Activated gamma-delta T cell treated with Interleukin-2 at 50 U/mL for 16 hours (primary cell): ENCODE data around the gene WARS2.
"Not testable (repeated sequence)": the region's sequence is repeated elsewhere in the genome, so short reads cannot be mapped to it uniquely, and the experiment has no call there.

Experiments
- DNase-seq: peaks from one replicate; pipeline ENCODE4 v3.0.0-alpha.2; 2020

Gene WARS2

GRCh38 chr1:119136401-119136800 is 4.1 kb downstream of the WARS2 start:
- no peak for DNase-seq

DNA sequence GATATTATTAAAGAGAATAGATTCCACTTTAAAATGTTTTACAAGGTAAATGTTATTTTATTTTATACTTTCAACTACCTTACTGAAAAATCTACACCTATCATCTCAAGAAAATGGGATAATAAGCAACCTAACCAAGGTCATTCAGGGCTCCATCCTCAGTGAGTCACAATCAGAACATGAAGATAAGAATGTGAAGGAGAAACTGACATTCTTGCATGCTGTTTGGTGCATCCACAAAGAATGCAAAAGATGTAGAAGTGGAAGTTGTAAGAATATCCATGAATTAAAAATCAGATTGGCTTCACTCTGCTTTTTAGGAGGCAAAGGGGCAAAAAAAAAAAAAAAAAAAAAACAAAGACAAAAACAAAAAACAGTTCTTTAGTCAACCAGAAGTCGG is 6.5 kb downstream of the WARS2 start:
- DNase-seq, result no peak

DNA sequence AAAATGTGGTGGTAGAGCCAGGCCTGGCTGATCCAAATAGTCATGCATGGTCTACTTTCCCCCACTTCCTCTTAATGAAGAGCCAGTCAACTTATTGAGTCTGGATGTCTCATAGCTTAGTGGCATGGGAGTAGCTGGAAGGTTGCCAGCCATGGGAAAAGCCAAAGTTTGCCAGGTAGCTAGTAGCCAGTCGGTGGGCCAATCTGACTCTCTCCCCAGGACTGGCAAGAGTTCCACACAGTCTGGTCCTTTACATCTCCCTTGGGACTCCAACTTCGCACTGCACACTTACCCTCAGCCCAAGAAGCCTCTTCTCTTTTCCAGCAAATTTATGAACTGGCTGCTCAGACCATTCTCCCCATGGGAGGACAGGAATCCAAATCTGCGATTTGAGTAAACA is 8.3 kb downstream of the WARS2 start:
- DNase-seq, result no peak

GRCh38 chr1:119125874-119126273 is 14.6 kb downstream of the WARS2 start:
- no peak for DNase-seq

DNA sequence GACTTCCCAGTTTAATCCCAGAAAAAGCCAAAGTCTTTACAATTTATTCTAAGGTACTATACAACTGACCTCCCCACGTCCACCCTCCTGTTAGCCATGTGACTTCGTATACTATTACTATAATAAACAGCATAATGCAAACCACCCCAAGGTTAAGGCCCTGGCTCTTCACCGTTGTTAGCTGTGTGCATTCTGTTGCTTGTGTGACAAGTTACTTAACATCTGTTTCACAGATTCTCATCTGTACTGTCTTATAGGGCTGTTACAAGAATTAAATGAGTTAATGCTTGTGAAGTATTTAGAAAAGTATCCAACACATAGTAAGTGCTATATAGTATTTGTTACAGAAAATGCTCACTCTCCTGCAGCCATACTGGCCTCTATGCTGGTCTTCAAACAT is 15.7 kb downstream of the WARS2 start:
- no peak for DNase-seq

GRCh38 chr1:119121872-119122271 is 18.6 kb downstream of the WARS2 start:
- not testable (repeated sequence) for DNase-seq

DNA sequence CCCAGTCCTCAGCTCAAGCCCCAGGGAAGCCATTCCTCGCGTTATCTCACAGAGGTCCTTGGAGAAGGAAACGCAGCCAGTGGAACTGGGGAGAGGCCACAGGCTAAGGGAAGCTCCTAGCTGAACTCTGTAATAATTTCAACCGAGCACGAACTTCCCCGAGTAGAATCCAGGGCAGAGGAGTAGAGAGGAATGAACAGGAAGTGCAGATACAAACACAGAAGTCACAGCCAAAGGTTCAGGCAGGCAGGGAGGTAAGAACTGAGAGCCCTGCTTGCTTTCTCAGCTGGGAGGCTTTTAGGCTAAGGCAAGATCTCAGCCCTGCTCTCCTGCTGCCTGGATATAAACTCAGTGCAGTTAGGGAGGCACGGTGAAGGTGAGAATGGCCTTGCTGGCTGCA is 23.7 kb downstream of the WARS2 start:
- no peak for DNase-seq

DNA sequence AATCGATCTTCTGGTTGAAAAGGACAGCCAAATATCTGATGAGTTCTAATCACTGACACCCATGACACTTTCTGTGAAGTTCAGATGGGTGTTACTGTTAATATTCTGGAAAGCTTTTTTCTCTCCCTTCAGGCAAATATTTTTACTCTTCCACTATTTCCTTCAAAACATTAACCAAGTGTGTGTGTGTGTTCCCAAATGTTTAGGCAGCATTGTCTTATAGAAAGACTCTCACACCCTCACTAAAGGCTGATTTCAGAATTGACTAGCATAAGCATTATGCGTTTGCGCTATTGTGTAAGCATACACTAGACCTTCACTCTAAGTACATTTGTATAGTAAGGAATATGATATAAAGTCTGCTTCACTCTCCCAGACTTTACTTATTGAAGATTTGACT is 24.7 kb downstream of the WARS2 start:
- DNase-seq, result no peak

- DNase-seq, result no peak
These were observed 25.1 kb downstream of the WARS2 start for GRCh38 chr1:119115311-119115710.

DNA sequence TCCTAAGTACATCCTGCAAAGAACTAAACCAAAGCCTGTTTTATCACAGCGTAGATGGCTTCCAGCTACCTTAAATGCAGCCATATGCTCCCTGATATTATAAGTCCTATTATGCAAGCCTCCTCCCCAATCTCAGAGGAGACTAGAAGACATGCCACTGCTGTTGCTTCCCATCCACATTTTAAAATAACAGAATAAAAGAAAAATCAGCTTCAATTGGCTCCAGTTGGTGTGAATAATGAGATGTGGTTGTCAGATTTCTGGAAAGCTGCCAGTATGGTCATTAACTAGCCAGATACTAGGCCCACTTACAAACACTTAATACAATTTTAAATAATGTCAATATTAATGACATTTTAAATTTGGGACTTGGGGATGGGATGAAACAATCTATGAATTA is 25.7 kb downstream of the WARS2 start:
- DNase-seq, result no peak

DNA sequence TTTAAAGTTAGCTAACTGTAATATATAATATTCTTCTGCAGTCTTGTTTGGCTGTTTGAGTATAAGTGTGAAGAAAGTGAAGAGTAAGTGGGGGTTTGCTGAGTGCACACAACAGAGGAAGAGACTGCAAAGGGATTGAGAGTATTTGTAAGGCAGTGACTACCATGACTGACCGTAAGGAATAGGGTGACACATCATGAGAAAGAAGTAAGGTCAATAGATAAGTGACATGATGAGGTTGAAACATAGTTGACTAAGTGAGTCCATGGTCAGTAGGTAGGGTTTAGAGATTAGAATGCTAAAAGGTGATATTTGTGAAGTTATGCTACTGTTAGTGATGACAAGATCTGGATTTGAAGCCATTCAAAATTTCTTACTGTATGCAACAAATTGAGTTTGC is 27.7 kb downstream of the WARS2 start:
- no peak for DNase-seq

DNA sequence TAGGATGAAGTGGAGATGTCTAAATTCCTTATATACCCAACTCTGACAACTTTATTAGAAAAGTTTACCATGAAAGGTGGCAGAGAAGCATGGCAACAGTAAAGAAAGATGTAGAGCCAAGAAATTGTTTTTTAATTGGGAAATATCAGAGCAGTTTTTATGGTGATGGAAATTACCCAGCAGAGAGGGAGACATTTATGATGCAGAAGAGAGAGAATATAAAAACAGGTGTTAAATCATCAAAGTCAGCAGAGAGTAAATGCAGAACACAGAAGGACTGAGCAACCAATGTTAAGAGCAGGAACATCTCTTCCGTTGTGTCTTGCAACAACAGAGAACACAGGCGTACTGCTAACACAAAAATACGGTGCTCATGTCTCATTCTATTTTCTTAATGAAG is 28.2 kb downstream of the WARS2 start:
- no peak for DNase-seq

DNA sequence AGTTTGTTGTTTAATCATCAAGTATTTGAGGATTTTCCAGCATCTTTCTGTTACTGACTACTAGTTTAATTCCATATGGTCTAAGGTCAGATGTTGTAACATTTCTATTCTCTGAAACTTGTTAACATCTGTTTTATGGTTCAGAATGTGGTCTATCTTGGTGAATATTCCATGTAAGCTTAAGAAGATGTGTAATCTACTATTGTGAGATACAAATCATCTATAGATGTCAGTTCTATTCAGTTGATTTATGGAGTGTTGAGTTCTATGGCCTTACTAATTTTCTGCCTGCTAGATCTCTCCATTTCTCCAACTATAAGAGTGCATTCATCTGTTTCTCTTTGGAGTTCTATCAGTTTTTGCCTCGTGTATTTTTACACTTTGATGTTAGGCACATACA is 31.5 kb downstream of the WARS2 start:
- DNase-seq, result no peak

- DNase-seq, result no peak
These were observed 36.7 kb downstream of the WARS2 start for GRCh38 chr1:119103764-119104163.

DNA sequence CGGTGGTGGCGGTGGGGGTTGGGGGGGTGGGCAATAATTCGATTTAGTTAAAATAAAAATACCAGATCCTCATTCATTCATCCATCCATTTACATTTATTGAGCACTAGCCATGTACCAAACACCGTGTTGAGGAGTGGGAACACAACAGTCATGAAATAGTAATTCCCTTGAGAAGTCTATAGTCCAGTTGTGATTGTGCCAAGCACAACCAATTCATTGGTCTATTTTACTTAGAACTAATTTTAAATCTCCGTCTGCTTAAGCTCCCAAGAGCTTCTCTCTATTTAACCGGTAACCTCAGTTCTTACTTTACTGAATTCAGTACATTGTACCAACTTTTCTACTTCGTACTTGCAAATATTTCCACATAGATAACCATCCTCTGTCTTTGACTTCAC is 38.4 kb downstream of the WARS2 start:
- no peak for DNase-seq

DNA sequence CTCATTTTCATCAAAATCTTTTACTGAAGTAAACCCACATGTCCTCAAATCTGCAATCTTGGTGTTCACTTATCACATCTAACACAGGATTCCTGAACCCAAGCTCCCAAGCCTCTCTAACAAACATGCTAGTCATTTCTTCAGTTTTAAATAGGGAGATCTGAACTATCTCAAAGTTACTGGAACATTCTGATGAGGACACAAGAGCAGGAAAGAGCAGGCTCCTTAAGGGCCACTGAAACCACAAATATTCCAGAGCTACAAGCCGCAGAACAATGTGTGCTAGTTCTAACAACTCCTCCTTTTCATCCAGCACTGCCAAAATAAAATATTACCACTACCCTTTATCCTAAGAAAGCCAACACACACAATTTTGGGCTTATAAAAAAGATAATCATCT is 38.9 kb downstream of the WARS2 start:
- no peak for DNase-seq

DNA sequence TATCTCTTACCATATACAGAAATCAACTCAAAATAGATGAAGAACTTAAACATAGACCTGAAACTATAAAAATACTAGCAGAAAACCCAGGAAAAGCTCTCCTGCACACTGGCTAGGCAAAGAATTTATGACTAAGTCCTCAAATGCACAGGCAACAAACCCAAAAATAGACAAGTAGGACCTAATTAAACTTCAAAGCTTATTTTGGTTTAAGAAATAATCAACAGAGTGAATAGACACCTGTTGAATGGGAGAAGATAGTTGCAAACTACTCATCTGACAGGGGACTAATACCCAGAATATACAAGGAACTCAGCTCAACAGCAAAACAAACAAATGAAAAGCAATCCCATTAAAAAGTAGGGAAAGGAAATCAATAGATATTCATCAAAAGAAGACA is 40.7 kb downstream of the WARS2 start:
- no peak for DNase-seq

DNA sequence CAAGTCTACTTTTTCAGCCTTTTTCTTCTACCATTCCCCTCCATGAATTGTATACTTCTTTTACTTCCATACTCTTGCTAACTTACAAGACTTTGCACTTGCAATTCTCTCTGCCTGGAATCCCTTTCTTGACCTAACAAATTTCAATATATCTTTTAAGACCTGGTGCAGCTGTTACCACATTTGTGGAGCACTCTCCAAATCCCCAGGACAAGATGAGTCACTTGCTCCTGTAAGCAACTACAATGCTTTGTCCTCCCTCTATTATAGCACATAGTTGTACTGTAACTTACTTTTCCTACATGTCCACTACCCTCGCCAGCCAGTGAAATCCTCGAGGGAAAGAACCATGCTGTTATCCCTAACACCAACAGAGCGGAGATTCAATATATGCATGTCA is 43.1 kb downstream of the WARS2 start:
- no peak for DNase-seq

GRCh38 chr1:119093721-119094120 is 46.7 kb downstream of the WARS2 start:
- no peak for DNase-seq

DNA sequence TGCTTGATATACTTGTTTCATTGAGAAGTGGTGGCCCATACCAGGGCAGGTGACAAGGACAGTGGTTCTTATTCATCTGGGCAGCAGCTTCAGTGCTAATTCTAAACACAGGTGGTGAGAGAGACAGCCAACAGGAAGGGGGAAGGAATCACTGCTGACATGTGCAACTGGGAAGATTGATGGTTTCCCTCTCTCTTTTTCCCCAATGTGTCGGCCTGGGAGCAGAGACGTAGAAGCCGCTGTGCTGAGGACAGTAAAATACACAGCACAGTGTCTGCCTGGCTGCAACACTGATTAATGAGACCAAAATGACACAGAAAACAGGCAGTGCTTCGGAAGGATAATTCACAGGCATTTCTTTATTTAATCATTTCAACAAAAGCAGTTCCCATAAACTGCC is 48.8 kb downstream of the WARS2 start:
- DNase-seq, result no peak

DNA sequence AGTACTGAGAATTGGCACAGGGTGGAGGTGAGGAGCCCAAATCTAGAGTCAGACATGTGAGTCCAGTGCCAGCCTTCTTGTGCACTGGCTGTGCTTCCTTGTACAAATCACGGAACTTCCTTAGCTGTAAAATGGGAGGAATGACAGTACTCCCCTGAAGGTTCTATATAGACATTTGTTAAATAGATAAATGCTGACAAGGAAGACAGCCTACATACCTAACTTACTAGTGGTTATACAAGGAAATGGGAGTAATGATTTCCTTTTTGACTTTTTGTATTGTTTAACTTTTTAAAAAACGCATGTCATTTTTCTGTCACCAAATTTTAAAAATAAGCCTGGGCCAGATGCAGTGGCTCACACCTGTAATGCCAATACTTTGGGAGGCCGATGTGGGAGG is 50.2 kb downstream of the WARS2 start:
- DNase-seq, result no peak

DNA sequence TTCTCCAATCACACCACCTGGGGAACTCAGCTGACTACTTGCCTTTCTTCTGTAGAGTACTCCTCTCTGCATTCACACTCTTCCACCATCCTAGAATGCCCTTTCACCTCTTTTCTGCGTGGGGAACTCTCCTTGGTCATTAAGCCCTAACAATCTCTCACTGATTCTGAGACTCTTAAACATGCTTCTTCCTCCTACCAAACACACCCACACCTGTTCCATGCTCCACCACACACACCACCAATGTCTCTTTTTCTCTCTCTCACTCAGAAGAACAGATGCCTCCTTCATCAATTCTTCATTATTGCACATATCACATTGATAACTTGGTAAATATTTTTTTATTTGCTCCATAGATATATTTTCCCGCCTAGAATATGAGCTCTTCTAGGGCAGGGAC is 53.6 kb downstream of the WARS2 start:
- DNase-seq, result no peak

GRCh38 chr1:119084798-119085197 is 55.7 kb downstream of the WARS2 start:
- DNase-seq, result no peak

DNA sequence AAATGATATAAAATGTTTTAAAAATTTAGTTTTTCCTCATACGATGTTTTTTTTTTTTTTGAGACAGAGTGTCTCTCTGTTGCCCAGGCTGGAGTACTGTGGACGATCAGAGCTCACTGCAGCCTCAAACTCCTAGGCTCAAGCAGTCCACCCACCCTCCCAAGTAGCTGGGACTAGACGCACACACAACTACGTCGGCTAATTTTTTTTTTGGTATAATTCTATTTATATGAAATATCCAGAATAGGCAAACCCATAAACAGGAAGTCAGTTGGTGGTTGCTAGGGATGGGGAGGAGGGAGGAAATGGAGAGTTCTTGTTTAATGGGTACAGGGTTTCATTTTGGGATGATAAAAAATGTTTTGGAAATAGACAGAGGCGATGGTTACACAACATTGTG is 56.5 kb downstream of the WARS2 start:
- DNase-seq, result no peak

GRCh38 chr1:119083479-119083878 is 57.0 kb downstream of the WARS2 start:
- no peak for DNase-seq

- DNase-seq, result no peak
These were observed 58.8 kb downstream of the WARS2 start for GRCh38 chr1:119081700-119082099.
